Measurements from ENCODE around the gene RMRP. TPM values are rescaled to one million over a fixed set of nuclear protein-coding genes. Genes with fewer than 3 reads are reported as not detected.
A peak's percentile ranks its signal among the peaks of the same experiment; 100 is the strongest.

RMRP gene
- total and polyA plus RNA-seq, 2 experiments from 2014 or later: 15.3 to 8,626 TPM

DNA sequence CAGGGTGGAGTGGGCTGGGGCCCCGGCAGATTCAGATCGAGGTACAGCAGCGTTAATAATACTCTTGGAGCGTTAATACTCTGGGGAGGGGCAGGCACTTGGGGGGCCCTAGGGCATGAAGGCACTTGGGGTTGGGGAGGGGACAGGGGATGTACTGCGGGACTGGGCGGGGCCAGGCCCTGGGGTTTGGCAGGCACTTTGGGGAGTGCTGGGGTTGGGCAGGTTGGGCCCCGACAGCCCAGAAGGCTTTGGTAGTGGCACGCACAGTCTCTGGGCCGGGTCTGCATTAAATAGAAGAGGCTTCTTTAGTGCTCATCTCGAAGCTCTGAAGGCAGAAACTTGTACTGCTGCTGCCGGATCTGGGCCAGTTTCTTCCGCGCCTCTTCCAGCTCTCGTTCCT is 39.7 kb upstream of the RMRP start (continued):
- TF ChIP-seq ZNF331 (CRISPR knock-in tag; IDR thresholded peaks at IDR 0.05; ENCODE audit: low read depth) (no peak), STAT1 (IDR thresholded peaks at IDR 0.05; ENCODE audit: unreplicated experiment) (no peak), ZNF114 (CRISPR knock-in tag; IDR thresholded peaks at IDR 0.05) (no peak)

DNA sequence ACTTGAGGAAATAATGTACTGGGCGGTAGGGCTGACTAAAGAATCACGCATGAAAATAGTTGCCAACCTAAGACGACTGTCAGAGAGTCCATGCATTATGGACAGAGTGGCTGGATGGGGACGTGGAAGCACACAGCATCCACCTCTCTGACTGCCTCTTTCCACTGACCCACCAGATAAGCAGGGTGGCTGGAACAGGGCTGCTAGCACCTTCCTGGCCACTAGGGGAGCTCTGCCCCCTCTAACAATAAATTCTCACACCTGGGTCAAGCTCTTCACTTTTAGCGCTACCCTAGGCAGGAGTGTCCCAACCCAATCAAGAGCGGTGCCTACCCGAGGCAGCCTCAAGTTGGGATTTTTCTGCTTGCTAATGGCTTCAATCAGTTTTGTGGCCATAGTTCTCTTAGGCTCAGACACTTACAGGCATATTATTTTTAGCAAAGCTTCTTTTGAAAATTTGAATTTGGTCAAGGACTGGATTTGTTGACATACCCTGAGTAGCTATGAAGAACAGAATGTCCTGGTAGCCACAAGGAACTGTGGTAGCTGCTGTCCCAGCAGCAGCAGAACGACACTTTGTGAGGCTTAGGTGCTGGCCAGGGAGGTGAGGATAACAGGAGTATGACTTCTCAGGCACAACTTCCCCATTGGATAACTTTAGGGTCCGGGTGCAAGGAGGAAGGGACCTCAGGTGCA is 38.8 kb upstream of the RMRP start:
- no peak overlapping the region for H2AFZ ChIP-seq
- Mint-ChIP-seq H3K4me3 (no peak overlapping the region), H3K9me3 (no peaks in the 10 kb centered on the region; the same call in 1 of the 3 replicates), H3K4me1 (peaks cover 5% of the 10 kb centered on the region), H3K27me3 (ENCODE audit: insufficient read depth, low read depth, poor library complexity) (peaks cover 5% of the 10 kb centered on the region), H3K36me3 (ENCODE audit: low read depth) (no peaks in the 10 kb centered on the region; the same call in none of the 3 replicates), H3K27ac (no peak overlapping the region)
- no peaks in the 10 kb centered on the region for H3K27me3 ChIP-seq (ENCODE audit: insufficient read depth)
- no peak overlapping the region for H3K4me2 ChIP-seq
- peak; percentile 89 for DNase-seq (ENCODE audit: low spot score)
- H4K20me1 ChIP-seq (replicated peaks; ENCODE audit: insufficient read depth): no peaks in the 10 kb centered on the region
- TF ChIP-seq JUNB (IDR thresholded peaks at IDR 0.05; ENCODE audit: unreplicated experiment) (no peak), NANOG (IDR thresholded peaks at IDR 0.05; ENCODE audit: borderline replicate concordance) (no peak), POLR2AphosphoS5 (IDR thresholded peaks at IDR 0.05; ENCODE audit: low read depth) (no peak), EZH2phosphoT487 (IDR thresholded peaks at IDR 0.05; ENCODE audit: unreplicated experiment) (no peak)
- TF ChIP-seq, protein P1, sequence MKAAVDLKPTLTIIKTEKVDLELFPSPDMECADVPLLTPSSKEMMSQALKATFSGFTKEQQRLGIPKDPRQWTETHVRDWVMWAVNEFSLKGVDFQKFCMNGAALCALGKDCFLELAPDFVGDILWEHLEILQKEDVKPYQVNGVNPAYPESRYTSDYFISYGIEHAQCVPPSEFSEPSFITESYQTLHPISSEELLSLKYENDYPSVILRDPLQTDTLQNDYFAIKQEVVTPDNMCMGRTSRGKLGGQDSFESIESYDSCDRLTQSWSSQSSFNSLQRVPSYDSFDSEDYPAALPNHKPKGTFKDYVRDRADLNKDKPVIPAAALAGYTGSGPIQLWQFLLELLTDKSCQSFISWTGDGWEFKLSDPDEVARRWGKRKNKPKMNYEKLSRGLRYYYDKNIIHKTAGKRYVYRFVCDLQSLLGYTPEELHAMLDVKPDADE (IDR thresholded peaks at IDR 0.05): no peak
- TF ChIP-seq, protein P2, sequence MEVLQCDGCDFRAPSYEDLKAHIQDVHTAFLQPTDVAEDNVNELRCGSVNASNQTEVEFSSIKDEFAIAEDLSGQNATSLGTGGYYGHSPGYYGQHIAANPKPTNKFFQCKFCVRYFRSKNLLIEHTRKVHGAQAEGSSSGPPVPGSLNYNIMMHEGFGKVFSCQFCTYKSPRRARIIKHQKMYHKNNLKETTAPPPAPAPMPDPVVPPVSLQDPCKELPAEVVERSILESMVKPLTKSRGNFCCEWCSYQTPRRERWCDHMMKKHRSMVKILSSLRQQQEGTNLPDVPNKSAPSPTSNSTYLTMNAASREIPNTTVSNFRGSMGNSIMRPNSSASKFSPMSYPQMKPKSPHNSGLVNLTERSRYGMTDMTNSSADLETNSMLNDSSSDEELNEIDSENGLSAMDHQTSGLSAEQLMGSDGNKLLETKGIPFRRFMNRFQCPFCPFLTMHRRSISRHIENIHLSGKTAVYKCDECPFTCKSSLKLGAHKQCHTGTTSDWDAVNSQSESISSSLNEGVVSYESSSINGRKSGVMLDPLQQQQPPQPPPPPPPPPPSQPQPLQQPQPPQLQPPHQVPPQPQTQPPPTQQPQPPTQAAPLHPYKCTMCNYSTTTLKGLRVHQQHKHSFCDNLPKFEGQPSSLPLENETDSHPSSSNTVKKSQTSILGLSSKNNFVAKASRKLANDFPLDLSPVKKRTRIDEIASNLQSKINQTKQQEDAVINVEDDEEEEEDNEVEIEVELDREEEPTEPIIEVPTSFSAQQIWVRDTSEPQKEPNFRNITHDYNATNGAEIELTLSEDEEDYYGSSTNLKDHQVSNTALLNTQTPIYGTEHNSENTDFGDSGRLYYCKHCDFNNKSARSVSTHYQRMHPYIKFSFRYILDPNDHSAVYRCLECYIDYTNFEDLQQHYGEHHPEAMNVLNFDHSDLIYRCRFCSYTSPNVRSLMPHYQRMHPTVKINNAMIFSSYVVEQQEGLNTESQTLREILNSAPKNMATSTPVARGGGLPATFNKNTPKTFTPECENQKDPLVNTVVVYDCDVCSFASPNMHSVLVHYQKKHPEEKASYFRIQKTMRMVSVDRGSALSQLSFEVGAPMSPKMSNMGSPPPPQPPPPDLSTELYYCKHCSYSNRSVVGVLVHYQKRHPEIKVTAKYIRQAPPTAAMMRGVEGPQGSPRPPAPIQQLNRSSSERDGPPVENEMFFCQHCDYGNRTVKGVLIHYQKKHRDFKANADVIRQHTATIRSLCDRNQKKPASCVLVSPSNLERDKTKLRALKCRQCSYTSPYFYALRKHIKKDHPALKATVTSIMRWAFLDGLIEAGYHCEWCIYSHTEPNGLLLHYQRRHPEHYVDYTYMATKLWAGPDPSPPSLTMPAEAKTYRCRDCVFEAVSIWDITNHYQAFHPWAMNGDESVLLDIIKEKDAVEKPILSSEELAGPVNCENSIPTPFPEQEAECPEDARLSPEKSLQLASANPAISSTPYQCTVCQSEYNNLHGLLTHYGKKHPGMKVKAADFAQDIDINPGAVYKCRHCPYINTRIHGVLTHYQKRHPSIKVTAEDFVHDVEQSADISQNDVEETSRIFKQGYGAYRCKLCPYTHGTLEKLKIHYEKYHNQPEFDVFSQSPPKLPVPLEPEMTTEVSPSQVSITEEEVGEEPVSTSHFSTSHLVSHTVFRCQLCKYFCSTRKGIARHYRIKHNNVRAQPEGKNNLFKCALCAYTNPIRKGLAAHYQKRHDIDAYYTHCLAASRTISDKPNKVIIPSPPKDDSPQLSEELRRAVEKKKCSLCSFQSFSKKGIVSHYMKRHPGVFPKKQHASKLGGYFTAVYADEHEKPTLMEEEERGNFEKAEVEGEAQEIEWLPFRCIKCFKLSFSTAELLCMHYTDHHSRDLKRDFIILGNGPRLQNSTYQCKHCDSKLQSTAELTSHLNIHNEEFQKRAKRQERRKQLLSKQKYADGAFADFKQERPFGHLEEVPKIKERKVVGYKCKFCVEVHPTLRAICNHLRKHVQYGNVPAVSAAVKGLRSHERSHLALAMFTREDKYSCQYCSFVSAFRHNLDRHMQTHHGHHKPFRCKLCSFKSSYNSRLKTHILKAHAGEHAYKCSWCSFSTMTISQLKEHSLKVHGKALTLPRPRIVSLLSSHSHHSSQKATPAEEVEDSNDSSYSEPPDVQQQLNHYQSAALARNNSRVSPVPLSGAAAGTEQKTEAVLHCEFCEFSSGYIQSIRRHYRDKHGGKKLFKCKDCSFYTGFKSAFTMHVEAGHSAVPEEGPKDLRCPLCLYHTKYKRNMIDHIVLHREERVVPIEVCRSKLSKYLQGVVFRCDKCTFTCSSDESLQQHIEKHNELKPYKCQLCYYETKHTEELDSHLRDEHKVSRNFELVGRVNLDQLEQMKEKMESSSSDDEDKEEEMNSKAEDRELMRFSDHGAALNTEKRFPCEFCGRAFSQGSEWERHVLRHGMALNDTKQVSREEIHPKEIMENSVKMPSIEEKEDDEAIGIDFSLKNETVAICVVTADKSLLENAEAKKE (CRISPR knock-in tag; IDR thresholded peaks at IDR 0.05): no peak
- TF ChIP-seq, protein P3, sequence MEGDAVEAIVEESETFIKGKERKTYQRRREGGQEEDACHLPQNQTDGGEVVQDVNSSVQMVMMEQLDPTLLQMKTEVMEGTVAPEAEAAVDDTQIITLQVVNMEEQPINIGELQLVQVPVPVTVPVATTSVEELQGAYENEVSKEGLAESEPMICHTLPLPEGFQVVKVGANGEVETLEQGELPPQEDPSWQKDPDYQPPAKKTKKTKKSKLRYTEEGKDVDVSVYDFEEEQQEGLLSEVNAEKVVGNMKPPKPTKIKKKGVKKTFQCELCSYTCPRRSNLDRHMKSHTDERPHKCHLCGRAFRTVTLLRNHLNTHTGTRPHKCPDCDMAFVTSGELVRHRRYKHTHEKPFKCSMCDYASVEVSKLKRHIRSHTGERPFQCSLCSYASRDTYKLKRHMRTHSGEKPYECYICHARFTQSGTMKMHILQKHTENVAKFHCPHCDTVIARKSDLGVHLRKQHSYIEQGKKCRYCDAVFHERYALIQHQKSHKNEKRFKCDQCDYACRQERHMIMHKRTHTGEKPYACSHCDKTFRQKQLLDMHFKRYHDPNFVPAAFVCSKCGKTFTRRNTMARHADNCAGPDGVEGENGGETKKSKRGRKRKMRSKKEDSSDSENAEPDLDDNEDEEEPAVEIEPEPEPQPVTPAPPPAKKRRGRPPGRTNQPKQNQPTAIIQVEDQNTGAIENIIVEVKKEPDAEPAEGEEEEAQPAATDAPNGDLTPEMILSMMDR (conservative IDR thresholded peaks at IDR 0.05; ENCODE audit: low read depth in 2 of 2): peak; percentile 78 to 85
- TF ChIP-seq, protein P4, sequence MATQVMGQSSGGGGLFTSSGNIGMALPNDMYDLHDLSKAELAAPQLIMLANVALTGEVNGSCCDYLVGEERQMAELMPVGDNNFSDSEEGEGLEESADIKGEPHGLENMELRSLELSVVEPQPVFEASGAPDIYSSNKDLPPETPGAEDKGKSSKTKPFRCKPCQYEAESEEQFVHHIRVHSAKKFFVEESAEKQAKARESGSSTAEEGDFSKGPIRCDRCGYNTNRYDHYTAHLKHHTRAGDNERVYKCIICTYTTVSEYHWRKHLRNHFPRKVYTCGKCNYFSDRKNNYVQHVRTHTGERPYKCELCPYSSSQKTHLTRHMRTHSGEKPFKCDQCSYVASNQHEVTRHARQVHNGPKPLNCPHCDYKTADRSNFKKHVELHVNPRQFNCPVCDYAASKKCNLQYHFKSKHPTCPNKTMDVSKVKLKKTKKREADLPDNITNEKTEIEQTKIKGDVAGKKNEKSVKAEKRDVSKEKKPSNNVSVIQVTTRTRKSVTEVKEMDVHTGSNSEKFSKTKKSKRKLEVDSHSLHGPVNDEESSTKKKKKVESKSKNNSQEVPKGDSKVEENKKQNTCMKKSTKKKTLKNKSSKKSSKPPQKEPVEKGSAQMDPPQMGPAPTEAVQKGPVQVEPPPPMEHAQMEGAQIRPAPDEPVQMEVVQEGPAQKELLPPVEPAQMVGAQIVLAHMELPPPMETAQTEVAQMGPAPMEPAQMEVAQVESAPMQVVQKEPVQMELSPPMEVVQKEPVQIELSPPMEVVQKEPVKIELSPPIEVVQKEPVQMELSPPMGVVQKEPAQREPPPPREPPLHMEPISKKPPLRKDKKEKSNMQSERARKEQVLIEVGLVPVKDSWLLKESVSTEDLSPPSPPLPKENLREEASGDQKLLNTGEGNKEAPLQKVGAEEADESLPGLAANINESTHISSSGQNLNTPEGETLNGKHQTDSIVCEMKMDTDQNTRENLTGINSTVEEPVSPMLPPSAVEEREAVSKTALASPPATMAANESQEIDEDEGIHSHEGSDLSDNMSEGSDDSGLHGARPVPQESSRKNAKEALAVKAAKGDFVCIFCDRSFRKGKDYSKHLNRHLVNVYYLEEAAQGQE (IDR thresholded peaks at IDR 0.05; ENCODE audit: unreplicated experiment): no peak
- no peaks in the 10 kb centered on the region for H3K79me2 ChIP-seq (replicated peaks; ENCODE audit: insufficient read depth)
- H3F3A ChIP-seq (replicated peaks; ENCODE audit: low read depth): peaks cover 6% of the 10 kb centered on the region
- no peaks in the 10 kb centered on the region for H3K9me2 ChIP-seq (ENCODE audit: insufficient read depth)
- no peak overlapping the region for H3K4me3 ChIP-seq
- H3K4me1 ChIP-seq (ENCODE audit: insufficient read depth): no peaks in the 10 kb centered on the region
- H3K36me3 ChIP-seq (ENCODE audit: insufficient read depth): peaks cover 26% of the 10 kb centered on the region; the same call in 1 of the 2 replicates
- H3K27ac ChIP-seq (ENCODE audit: low read depth): no peak overlapping the region
- peak; percentile 96 for ATAC-seq
